Gastroesophageal sphincter (tissue), 4 donors: ENCODE results near the gene MAPK1. TPM values are rescaled to one million over a fixed set of nuclear protein-coding genes. Genes with fewer than 3 reads are reported as not detected.

Experiments
- ATAC-seq: fragments of 150-250 bp; one replicate; pipeline ENCODE4 v1.9.1; 2016; ENCODE audit warnings: mild to moderate bottlenecking, moderate library complexity
- H3K27ac ChIP-seq, 4 donors: fragments of 200-600 bp; sonication (generic) in 3 of 4; 1 replicate in 3 of 4; 2 replicates in 1 of 4; pipeline ENCODE4 v1.5.1; 2016 to 2019
- H3K27me3 ChIP-seq: fragments of 200-600 bp; sonication (generic); one replicate; pipeline ENCODE4 v1.5.1; 2019
- H3K36me3 ChIP-seq, 2 donors: fragments of 200-600 bp; sonication (generic); one replicate each; pipeline ENCODE4 v1.5.1; 2019; ENCODE audit warnings: control low read depth in 1 of 2
- H3K4me1 ChIP-seq, 3 donors: fragments of 200-600 bp; sonication (generic); 1 replicate in 2 of 3; 2 replicates in 1 of 3; pipeline ENCODE4 v1.5.1; 2016 to 2019; ENCODE audit warnings: control low read depth in 2 of 3
- H3K4me3 ChIP-seq, 2 donors: fragments of 200-600 bp; sonication (generic); one replicate each; pipeline ENCODE4 v1.5.1; 2019; ENCODE audit warnings: mild to moderate bottlenecking in 1 of 2, moderate library complexity in 1 of 2
- H3K9me3 ChIP-seq, 3 donors: fragments of 200-600 bp; sonication (generic); one replicate each; pipeline ENCODE4 v1.5.1; 2017 to 2019; ENCODE audit warnings: control low read depth in 2 of 3
- EP300 ChIP-seq: sonication (generic); formaldehyde crosslinking; IDR thresholded peaks from one replicate; pipeline ENCODE4 v1.6.1; 2017; ENCODE audit warnings: antibody characterized with exemption, mild to moderate bottlenecking
- POLR2A ChIP-seq, 2 donors: fragments of 450-650 bp; IDR thresholded peaks; one replicate each; pipeline ENCODE4 v1.6.1; 2017; ENCODE audit warnings: antibody characterized with exemption in 2 of 2, mild to moderate bottlenecking in 2 of 2, moderate library complexity in 1 of 2
- POLR2AphosphoS5 ChIP-seq: sonication (generic); formaldehyde crosslinking; IDR thresholded peaks from one replicate; pipeline ENCODE4 v1.6.1; 2017; ENCODE audit warnings: antibody characterized with exemption
- WGBS, 2 donors: methylation state at CpG; one replicate each; pipeline ENCODE4 v1.1.5; 2018; ENCODE audit warnings: low coverage in 1 of 2; 5-methylcytosine and 5-hydroxymethylcytosine counted together
- total RNA-seq, 4 donors: library from RNA; depleted of rRNA; stranded (reverse); fragments of >200 nt; gene quantifications; one replicate each; pipeline ENCODE4 v1.1.0, GENCODE V29; 2016
- TF ChIP-seq, protein P1 (sequence below), 4 experiments: fragments of 200-600 bp in 2 of 4; fragments of 450-650 bp in 2 of 4; sonication (generic) in 1 of 4; IDR thresholded peaks; one replicate each; pipeline ENCODE4 v1.5.1; 2017 to 2019; ENCODE audit warnings: antibody characterized with exemption in 4 of 4, mild to moderate bottlenecking in 2 of 4, moderate library complexity in 2 of 4

MAPK1 gene
- total RNA-seq, 4 donors from 2014 or later = 40.3 to 70.8 (median 57.4) TPM

DNA sequence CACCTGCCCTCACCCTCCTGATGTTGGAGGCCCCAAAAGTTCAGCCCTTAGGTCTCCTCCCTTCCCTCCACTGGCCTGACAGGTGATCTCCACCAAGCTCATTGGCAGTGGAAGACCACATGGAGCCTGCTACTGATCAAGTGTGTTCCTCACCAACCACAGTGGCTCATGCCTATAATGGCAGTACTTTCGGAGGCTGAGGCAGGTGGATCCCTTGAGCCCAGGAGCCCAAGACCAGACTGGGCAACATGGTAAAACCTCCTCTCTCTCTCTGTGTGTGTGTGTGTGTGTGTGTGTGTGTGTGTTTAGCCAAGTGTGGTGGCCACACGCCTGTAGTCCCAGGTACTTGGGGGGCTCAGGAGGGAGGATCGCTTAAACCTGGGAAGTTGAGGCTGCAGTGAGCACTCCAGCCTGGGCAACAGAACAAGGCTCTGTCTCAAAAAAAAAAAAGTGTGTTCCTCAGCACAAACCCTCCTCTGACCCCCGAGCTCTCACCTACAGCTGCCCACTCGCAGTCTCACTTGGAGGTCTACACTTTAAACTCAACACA, 127.5 kb downstream of the MAPK1 start:
- Histone ChIP-seq H3K4me3 (no peak overlapping the region), H3K9me3 (no peaks in the 10 kb centered on the region), H3K27me3 (no peaks in the 10 kb centered on the region), H3K36me3 (no peaks in the 10 kb centered on the region), H3K4me1 (peaks cover 0 to 10% (median 0%) of the 10 kb centered on the region in 3 donors), H3K27ac (no peak overlapping the region)
- no peak for ATAC-seq
- TF ChIP-seq, protein P1, sequence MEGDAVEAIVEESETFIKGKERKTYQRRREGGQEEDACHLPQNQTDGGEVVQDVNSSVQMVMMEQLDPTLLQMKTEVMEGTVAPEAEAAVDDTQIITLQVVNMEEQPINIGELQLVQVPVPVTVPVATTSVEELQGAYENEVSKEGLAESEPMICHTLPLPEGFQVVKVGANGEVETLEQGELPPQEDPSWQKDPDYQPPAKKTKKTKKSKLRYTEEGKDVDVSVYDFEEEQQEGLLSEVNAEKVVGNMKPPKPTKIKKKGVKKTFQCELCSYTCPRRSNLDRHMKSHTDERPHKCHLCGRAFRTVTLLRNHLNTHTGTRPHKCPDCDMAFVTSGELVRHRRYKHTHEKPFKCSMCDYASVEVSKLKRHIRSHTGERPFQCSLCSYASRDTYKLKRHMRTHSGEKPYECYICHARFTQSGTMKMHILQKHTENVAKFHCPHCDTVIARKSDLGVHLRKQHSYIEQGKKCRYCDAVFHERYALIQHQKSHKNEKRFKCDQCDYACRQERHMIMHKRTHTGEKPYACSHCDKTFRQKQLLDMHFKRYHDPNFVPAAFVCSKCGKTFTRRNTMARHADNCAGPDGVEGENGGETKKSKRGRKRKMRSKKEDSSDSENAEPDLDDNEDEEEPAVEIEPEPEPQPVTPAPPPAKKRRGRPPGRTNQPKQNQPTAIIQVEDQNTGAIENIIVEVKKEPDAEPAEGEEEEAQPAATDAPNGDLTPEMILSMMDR (IDR thresholded peaks at IDR 0.05) = no peak
- TF ChIP-seq POLR2AphosphoS5 (no peak), EP300 (no peak), POLR2A (IDR thresholded peaks at IDR 0.05) (no peak)
- WGBS, 2 donors = 100% methylated on average over 2 of the region's 5 CpGs; no CpG with 5 or more reads in 1 of the 2 donors

DNA sequence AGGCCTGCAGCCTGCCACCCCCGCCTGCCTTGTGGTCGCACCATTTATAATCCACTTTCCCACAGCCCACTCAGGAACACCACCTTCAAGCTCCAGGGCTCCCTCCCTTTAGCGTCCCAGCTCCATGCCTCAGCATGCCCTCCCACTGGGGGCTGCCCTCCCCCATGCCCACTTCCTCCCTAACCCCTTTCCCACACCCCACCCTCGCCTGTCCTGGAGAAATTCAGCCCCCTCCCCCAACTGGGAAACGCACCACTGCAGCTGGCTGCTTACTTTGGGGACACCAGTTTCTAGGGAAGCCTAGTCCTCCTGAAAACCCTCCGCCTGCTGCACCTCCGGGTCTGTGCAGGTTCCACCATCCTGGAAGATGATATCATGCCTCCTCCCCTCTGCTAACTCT, 128.5 kb downstream of the MAPK1 start:
- 60 to 66% methylated on average over 2 to 6 of the region's 7 CpGs for WGBS, 2 donors
- no peak for TF ChIP-seq POLR2A (IDR thresholded peaks at IDR 0.05)
- no peak for ATAC-seq

DNA sequence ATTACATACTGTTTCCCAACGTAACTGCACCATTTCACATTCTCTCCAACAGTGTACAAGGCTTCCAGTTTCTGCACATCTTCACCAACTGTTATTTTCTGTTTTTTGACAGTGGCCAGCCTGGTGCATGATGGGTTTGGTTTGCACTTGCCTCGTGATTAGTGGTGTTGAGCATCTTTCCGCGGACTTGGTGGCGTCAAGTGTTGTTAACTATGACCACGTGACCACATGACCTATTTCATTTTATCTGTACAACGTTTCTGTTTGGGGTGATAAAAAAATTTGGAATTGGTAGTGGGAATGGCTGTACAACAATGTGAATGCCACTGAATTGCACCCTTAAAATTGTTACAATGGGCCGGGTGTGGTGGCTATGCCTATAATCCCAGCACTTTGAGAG, 129.4 kb downstream of the MAPK1 start:
- Histone ChIP-seq H3K4me1 (peaks cover 0 to 24% (median 4%) of the 10 kb centered on the region in 3 donors), H3K27ac (no peak overlapping the region), H3K36me3 (no peaks in the 10 kb centered on the region), H3K4me3 (no peak overlapping the region), H3K27me3 (no peaks in the 10 kb centered on the region), H3K9me3 (no peaks in the 10 kb centered on the region)
- TF ChIP-seq POLR2A (IDR thresholded peaks at IDR 0.05) (no peak), EP300 (no peak), POLR2AphosphoS5 (no peak)
- TF ChIP-seq, protein P1 (IDR thresholded peaks at IDR 0.05) = no peak
- ATAC-seq = no peak
- WGBS, 2 donors = 71 to 85% methylated on average over 6 to 8 of the region's 8 CpGs

More for the DNA sequence above, 128.5 kb downstream of the MAPK1 start:
- Histone ChIP-seq H3K36me3 (no peaks in the 10 kb centered on the region), H3K9me3 (no peaks in the 10 kb centered on the region), H3K27me3 (no peaks in the 10 kb centered on the region), H3K27ac (no peak overlapping the region), H3K4me1 (peaks cover 0 to 19% (median 4%) of the 10 kb centered on the region in 3 donors), H3K4me3 (no peak overlapping the region)

DNA sequence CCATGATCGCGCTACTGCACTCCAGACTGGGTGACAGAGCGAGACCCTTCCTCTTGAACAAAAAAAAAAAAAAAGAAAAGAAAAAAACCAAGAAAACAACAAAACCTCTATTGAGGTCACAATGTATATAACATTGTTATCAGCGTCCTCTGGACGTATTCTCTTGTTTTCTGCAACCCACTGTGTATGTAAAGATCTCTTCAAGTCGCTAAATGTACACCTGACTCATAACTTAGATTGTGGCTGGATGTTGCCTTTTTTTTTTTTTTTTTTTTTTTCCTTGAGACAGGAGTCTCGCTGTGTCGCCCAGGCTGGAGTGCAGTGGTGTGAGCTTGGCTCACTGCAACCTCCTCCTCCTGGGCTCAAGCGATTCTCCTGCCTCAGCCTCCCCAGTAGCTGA, 130.5 kb downstream of the MAPK1 start:
- H3K27ac ChIP-seq = no peak overlapping the region
- no peaks in the 10 kb centered on the region for H3K36me3 ChIP-seq
- no peak for TF ChIP-seq POLR2A (IDR thresholded peaks at IDR 0.05)
- peaks cover 0 to 24% (median 4%) of the 10 kb centered on the region in 3 donors for H3K4me1 ChIP-seq
- no peak for ATAC-seq
- no peaks in the 10 kb centered on the region for H3K9me3 ChIP-seq
- H3K4me3 ChIP-seq = no peak overlapping the region
- H3K27me3 ChIP-seq = no peaks in the 10 kb centered on the region
- 72 to 83% methylated on average over 6 to 7 of the region's 9 CpGs for WGBS, 2 donors

DNA sequence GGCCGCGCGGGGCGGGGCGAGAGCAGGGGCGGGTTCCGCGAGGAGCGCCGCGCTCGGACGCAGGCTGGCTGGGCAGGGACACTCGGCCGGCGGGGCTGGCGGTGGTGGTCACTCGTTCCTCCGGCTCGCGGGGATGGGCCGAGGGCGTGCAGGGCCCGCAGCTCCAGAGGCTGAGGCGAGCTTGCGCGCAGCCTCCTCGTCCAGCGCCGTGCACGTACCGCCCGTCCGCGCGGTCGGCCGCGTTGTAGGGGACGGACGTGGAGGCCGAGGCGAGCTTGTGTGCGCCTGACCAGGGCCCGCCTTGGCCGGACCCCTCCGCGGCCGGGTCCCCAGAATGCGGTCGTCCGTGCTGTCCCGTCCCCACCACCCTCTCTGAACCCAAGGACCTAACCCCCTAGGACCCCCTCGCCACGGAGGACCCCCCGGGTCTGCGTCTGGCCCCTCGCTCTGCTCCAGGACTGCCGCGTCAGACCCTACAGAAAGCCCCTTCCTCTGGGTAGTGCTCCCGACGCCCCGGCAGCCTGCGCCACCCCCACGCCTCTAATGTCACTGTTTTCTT, 131.3 kb downstream of the MAPK1 start:
- Histone ChIP-seq H3K9me3 (no peaks in the 10 kb centered on the region), H3K27me3 (no peaks in the 10 kb centered on the region), H3K27ac (peak overlapping the region in 3 of 4 donors; percentile 80 to 94 (median 93)), H3K4me3 (peak overlapping the region; percentile 33 to 70), H3K36me3 (no peaks in the 10 kb centered on the region), H3K4me1 (peaks cover 0 to 24% (median 4%) of the 10 kb centered on the region in 3 donors)
- 28% methylated on average over 7 of the region's 65 CpGs; no CpG with 5 or more reads in 1 of the 2 donors for WGBS, 2 donors
- peak; percentile 37 for ATAC-seq
- TF ChIP-seq POLR2A (IDR thresholded peaks at IDR 0.05) = peak; percentile 49 to 67
- TF ChIP-seq, protein P1 (IDR thresholded peaks at IDR 0.05) = no peak
- TF ChIP-seq POLR2AphosphoS5 = peak; percentile 7
- TF ChIP-seq EP300 = no peak
